NCI-H128 (cell line): ENCODE measurements around the gene MYL5.
"Not testable (repeated sequence)": the region's sequence is repeated elsewhere in the genome, so short reads cannot be mapped to it uniquely, and the experiment has no call there.

Source experiments
- DNase-seq: peaks from one replicate; lab custom pipeline; 2025; ENCODE audit not compliant: unreplicated experiment; lab: John Stamatoyannopoulos, UW

Gene MYL5

GRCh38 chr4:704971-705277 lies 30.6 kb downstream of the MYL5 start:
- no peak for DNase-seq

- peak; percentile 70 for DNase-seq
Measured at GRCh38 chr4:705278-706082, 31.1 kb downstream of the MYL5 start, which contains the start of gene PCGF3. Gene PCGF3, plus strand, starts transcription at chr4:705832. Its CDS starts 27,849 bp downstream, at chr4:733681.

- DNase-seq, result not testable (repeated sequence)
Measured at GRCh38 chr4:706083-706633, 31.8 kb downstream of the MYL5 start.

- DNase-seq, result no peak
Measured at GRCh38 chr4:706834-707598, 32.7 kb downstream of the MYL5 start.

GRCh38 chr4:707929-708630 lies 33.7 kb downstream of the MYL5 start:
- DNase-seq, result no peak

GRCh38 chr4:708631-708933 lies 34.2 kb downstream of the MYL5 start:
- no peak for DNase-seq

GRCh38 chr4:709348-709747 lies 35.0 kb downstream of the MYL5 start:
- DNase-seq, result no peak

- no peak for DNase-seq
Measured at GRCh38 chr4:710116-710515, 35.8 kb downstream of the MYL5 start.

GRCh38 chr4:710916-711315 lies 36.6 kb downstream of the MYL5 start:
- DNase-seq, result no peak

- DNase-seq, result no peak
Measured at GRCh38 chr4:712093-712492, 37.8 kb downstream of the MYL5 start.

- no peak for DNase-seq
Measured at GRCh38 chr4:712916-713632, 38.7 kb downstream of the MYL5 start.

GRCh38 chr4:714087-714486 lies 39.7 kb downstream of the MYL5 start:
- no peak for DNase-seq

- DNase-seq, result no peak
Measured at GRCh38 chr4:717601-718320, 43.4 kb downstream of the MYL5 start.

GRCh38 chr4:718460-718859 lies 44.1 kb downstream of the MYL5 start:
- no peak for DNase-seq

GRCh38 chr4:720111-720860 lies 45.9 kb downstream of the MYL5 start:
- no peak for DNase-seq

- DNase-seq, result no peak
Measured at GRCh38 chr4:721261-722168, 47.2 kb downstream of the MYL5 start.

- DNase-seq, result no peak
Measured at GRCh38 chr4:722169-722725, 47.9 kb downstream of the MYL5 start.

GRCh38 chr4:722851-723360 lies 48.6 kb downstream of the MYL5 start:
- DNase-seq, result no peak
